Measurements from ENCODE around the gene RPL29. TPM values are rescaled to one million over a fixed set of nuclear protein-coding genes. Genes with fewer than 3 reads are reported as not detected.

The RPL29 gene
- total RNA-seq, 1 experiment from 2014 or later, result 995 TPM

- H3K9me3 ChIP-seq, result no peaks in the 10 kb centered on the region
- intact Hi-C loops (cut with micrococcal nuclease; ENCODE audit: unreplicated experiment), result no loop called here
- H3K9me3 Mint-ChIP-seq (ENCODE audit: unreplicated experiment), result no peaks in the 10 kb centered on the region
- H3K36me3 Mint-ChIP-seq (ENCODE audit: insufficient read depth, unreplicated experiment), result no peaks in the 10 kb centered on the region
- ChIA-PET CTCF (interaction anchor here (0.9 kb wide), 1 partner anchor 9 kb away, joined by 3 read pairs; no protein-coding TSS in a partner anchor), POLR2A (no interaction called here)
- no TSS peak for BruUV-seq (replicated peaks)
- H3K4me3 Mint-ChIP-seq (ENCODE audit: unreplicated experiment), result no peak overlapping the region
- no peaks in the 10 kb centered on the region for H3K36me3 ChIP-seq (ENCODE audit: control insufficient read depth, insufficient read depth, low read length)
- no peak overlapping the region for H3K4me3 ChIP-seq (ENCODE audit: low read depth, low read length)
- DNase-seq, result no peak
- H3K27me3 Mint-ChIP-seq (ENCODE audit: insufficient read depth, unreplicated experiment), result no peaks in the 10 kb centered on the region
- TF ChIP-seq CTCF (IDR thresholded peaks at IDR 0.05; ENCODE audit: insufficient read depth in 1 of 2, low read depth in 1 of 2, low read length in 1 of 2, severe bottlenecking in 1 of 2, unreplicated experiment in 1 of 2), result no peak
- H3K27me3 ChIP-seq (replicated peaks; ENCODE audit: control insufficient read depth, insufficient read depth, low read length), result no peaks in the 10 kb centered on the region
- no peaks in the 10 kb centered on the region for H3K4me1 Mint-ChIP-seq (ENCODE audit: low read depth, unreplicated experiment)
- H3K27ac Mint-ChIP-seq (ENCODE audit: unreplicated experiment), result no peak overlapping the region
- H3K4me1 ChIP-seq, result no peaks in the 10 kb centered on the region
Observed at GRCh38 chr3:52021489-52022268, 26.0 kb upstream of the RPL29 start.

GRCh38 chr3:52020796-52021195 lies 25.1 kb upstream of the RPL29 start:
- CTCF ChIA-PET, result no interaction called here
- H3K27me3 Mint-ChIP-seq (ENCODE audit: insufficient read depth, unreplicated experiment), result no peaks in the 10 kb centered on the region
- H3K4me1 Mint-ChIP-seq (ENCODE audit: low read depth, unreplicated experiment), result no peaks in the 10 kb centered on the region
- no peak for DNase-seq
- H3K36me3 Mint-ChIP-seq (ENCODE audit: insufficient read depth, unreplicated experiment), result no peaks in the 10 kb centered on the region
- BruUV-seq (replicated peaks), result no TSS peak
- H3K27me3 ChIP-seq (replicated peaks; ENCODE audit: control insufficient read depth, insufficient read depth, low read length), result no peaks in the 10 kb centered on the region
- POLR2A ChIA-PET, result no interaction called here
- H3K9me3 Mint-ChIP-seq (ENCODE audit: unreplicated experiment), result no peaks in the 10 kb centered on the region
- intact Hi-C loops (cut with micrococcal nuclease; ENCODE audit: unreplicated experiment), result no loop called here
- no peaks in the 10 kb centered on the region for H3K4me1 ChIP-seq
- H3K4me3 Mint-ChIP-seq (ENCODE audit: unreplicated experiment), result no peak overlapping the region
- H3K9me3 ChIP-seq, result no peaks in the 10 kb centered on the region
- H3K4me3 ChIP-seq (ENCODE audit: low read depth, low read length), result no peak overlapping the region
- no peaks in the 10 kb centered on the region for H3K36me3 ChIP-seq (ENCODE audit: control insufficient read depth, insufficient read depth, low read length)
- H3K27ac Mint-ChIP-seq (ENCODE audit: unreplicated experiment), result no peak overlapping the region
- TF ChIP-seq CTCF (IDR thresholded peaks at IDR 0.05; ENCODE audit: insufficient read depth in 1 of 2, low read depth in 1 of 2, low read length in 1 of 2, severe bottlenecking in 1 of 2, unreplicated experiment in 1 of 2), result no peak

- Mint-ChIP-seq H3K4me1 (ENCODE audit: low read depth, unreplicated experiment) (no peaks in the 10 kb centered on the region), H3K9me3 (ENCODE audit: unreplicated experiment) (no peaks in the 10 kb centered on the region), H3K36me3 (ENCODE audit: insufficient read depth, unreplicated experiment) (no peaks in the 10 kb centered on the region), H3K27ac (ENCODE audit: unreplicated experiment) (no peak overlapping the region), H3K27me3 (ENCODE audit: insufficient read depth, unreplicated experiment) (no peaks in the 10 kb centered on the region), H3K4me3 (ENCODE audit: unreplicated experiment) (no peak overlapping the region)
- no peaks in the 10 kb centered on the region for H3K27me3 ChIP-seq (replicated peaks; ENCODE audit: control insufficient read depth, insufficient read depth, low read length)
- no peaks in the 10 kb centered on the region for H3K36me3 ChIP-seq (ENCODE audit: control insufficient read depth, insufficient read depth, low read length)
- no peaks in the 10 kb centered on the region for H3K4me1 ChIP-seq
- H3K4me3 ChIP-seq (ENCODE audit: low read depth, low read length), result no peak overlapping the region
- TF ChIP-seq CTCF (IDR thresholded peaks at IDR 0.05; ENCODE audit: insufficient read depth in 1 of 2, low read depth in 1 of 2, low read length in 1 of 2, severe bottlenecking in 1 of 2, unreplicated experiment in 1 of 2), result no peak
- POLR2A ChIA-PET, result no interaction called here
- no peak for DNase-seq
- H3K9me3 ChIP-seq, result no peaks in the 10 kb centered on the region
- CTCF ChIA-PET, result no interaction called here
- no TSS peak for BruUV-seq (replicated peaks)
- intact Hi-C loops (cut with micrococcal nuclease; ENCODE audit: unreplicated experiment), result no loop called here
Observed at GRCh38 chr3:52019352-52020080, 23.8 kb upstream of the RPL29 start.
